Endothelial cell (in vitro differentiated cells): ENCODE data around the gene GPR141. TPM values are rescaled to one million over a fixed set of nuclear protein-coding genes. Genes with fewer than 3 reads are reported as not detected.

ENCODE experiments used
- DNase-seq: peaks from one replicate; pipeline ENCODE4 v3.0.0; 2021; ENCODE audit warnings: low spot score
- H3K27ac Mint-ChIP-seq: one replicate; pipeline ENCODE4 v1.8.0; 2021; ENCODE audit warnings: mixed read lengths, inconsistent platforms; ENCODE audit not compliant: unreplicated experiment
- H3K27me3 Mint-ChIP-seq: one replicate; pipeline ENCODE4 v1.8.0; 2021; ENCODE audit warnings: mild to moderate bottlenecking, moderate library complexity, mixed read lengths, inconsistent platforms; ENCODE audit not compliant: unreplicated experiment
- H3K36me3 Mint-ChIP-seq: one replicate; pipeline ENCODE4 v1.8.0; 2021; ENCODE audit warnings: mild to moderate bottlenecking, low read depth, mixed read lengths, inconsistent platforms; ENCODE audit not compliant: unreplicated experiment
- H3K4me1 Mint-ChIP-seq: one replicate; pipeline ENCODE4 v1.8.0; 2021; ENCODE audit warnings: mild to moderate bottlenecking, mixed read lengths, inconsistent platforms; ENCODE audit not compliant: unreplicated experiment
- H3K4me3 Mint-ChIP-seq: one replicate; pipeline ENCODE4 v1.8.0; 2021; ENCODE audit warnings: mild to moderate bottlenecking, mixed read lengths, inconsistent platforms; ENCODE audit not compliant: unreplicated experiment
- H3K9me3 Mint-ChIP-seq: one replicate; pipeline ENCODE4 v1.8.0; 2021; ENCODE audit warnings: mixed read lengths, inconsistent platforms; ENCODE audit not compliant: unreplicated experiment
- total RNA-seq: library from RNA; stranded (reverse); fragmentation: NEBNext Ultra II Directional; extraction: Animal tissue kit (Norgen Biotek cat#: 25700); gene quantifications from one replicate; pipeline ENCODE4 v1.2.1, GENCODE V29; 2021; ENCODE audit not compliant: unreplicated experiment
- TF ChIP-seq, protein P1 (sequence below): fragments of 200-600 bp; sonication (generic); IDR thresholded peaks from one replicate; pipeline ENCODE4 v1.5.0; 2021; ENCODE audit warnings: antibody characterized with exemption; ENCODE audit not compliant: unreplicated experiment

GPR141 gene
- total RNA-seq, 1 donor from 2014 or later: not detected

DNA sequence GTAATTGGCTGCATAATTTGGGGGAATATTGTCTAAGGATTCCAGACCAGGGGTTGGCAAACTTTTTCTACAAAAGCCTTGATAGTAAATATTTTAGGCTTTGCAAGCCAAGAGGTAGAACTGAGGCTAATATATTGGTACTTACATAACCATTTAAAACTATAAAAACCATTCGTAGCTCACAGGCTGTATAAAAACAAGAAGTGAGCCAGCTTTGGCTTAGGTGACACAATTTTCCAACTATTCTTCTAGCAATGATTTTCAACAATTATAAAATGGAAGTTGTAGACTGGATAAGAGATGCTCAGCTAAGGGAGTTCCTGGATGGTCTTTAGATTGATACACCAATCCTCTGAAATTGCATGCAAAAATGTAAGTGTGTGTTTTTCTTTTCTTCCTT lies 1.4 kb downstream of the GPR141 start:
- TF ChIP-seq, protein P1, sequence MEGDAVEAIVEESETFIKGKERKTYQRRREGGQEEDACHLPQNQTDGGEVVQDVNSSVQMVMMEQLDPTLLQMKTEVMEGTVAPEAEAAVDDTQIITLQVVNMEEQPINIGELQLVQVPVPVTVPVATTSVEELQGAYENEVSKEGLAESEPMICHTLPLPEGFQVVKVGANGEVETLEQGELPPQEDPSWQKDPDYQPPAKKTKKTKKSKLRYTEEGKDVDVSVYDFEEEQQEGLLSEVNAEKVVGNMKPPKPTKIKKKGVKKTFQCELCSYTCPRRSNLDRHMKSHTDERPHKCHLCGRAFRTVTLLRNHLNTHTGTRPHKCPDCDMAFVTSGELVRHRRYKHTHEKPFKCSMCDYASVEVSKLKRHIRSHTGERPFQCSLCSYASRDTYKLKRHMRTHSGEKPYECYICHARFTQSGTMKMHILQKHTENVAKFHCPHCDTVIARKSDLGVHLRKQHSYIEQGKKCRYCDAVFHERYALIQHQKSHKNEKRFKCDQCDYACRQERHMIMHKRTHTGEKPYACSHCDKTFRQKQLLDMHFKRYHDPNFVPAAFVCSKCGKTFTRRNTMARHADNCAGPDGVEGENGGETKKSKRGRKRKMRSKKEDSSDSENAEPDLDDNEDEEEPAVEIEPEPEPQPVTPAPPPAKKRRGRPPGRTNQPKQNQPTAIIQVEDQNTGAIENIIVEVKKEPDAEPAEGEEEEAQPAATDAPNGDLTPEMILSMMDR: no peak
- H3K27ac Mint-ChIP-seq: no peak overlapping the region
- H3K9me3 Mint-ChIP-seq: no peaks in the 10 kb centered on the region
- no peak for DNase-seq
- H3K36me3 Mint-ChIP-seq: no peaks in the 10 kb centered on the region
- H3K27me3 Mint-ChIP-seq: no peaks in the 10 kb centered on the region
- peaks cover 17% of the 10 kb centered on the region for H3K4me1 Mint-ChIP-seq
- no peak overlapping the region for H3K4me3 Mint-ChIP-seq

DNA sequence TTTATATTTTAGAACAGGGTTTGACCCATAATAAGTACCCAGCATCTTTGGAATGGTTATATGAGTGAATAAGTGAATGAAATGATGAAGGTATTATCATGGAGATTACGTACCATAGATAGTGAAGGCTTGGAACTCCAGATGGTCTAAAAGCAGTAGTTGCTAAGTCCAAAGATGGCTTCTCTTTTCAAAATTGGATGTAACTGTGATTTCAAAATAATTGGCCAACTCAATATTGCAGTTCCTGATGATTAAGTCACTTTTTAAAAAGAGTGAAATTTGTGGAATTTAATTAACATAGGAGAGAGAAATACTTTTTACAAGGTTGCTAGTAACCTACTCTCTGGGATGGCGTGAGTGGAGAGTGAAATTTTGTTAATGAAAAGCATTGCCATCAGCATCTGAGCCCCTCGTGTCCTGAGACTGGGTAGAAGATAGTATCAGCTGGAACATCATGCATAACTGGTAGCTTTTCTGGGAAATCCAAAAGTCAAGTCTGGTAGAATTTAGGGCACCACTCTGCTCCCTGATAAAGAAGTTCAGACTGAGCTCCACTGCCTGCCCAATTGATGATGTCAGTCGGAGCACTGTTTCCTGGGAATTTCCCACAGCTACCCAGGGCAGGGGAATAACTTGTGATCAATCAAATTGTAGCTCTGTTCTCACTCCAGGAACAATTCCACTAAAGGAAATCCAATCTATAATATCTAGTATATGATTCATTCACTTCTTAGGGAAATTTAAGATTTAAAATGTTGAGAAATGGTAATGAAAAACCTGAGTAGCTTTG lies 3.2 kb downstream of the GPR141 start:
- H3K4me1 Mint-ChIP-seq: peaks cover 17% of the 10 kb centered on the region
- no peak overlapping the region for H3K27ac Mint-ChIP-seq
- no peaks in the 10 kb centered on the region for H3K9me3 Mint-ChIP-seq
- H3K36me3 Mint-ChIP-seq: no peaks in the 10 kb centered on the region
- no peak overlapping the region for H3K4me3 Mint-ChIP-seq
- DNase-seq: no peak
- no peaks in the 10 kb centered on the region for H3K27me3 Mint-ChIP-seq
- TF ChIP-seq, protein P1: no peak

DNA sequence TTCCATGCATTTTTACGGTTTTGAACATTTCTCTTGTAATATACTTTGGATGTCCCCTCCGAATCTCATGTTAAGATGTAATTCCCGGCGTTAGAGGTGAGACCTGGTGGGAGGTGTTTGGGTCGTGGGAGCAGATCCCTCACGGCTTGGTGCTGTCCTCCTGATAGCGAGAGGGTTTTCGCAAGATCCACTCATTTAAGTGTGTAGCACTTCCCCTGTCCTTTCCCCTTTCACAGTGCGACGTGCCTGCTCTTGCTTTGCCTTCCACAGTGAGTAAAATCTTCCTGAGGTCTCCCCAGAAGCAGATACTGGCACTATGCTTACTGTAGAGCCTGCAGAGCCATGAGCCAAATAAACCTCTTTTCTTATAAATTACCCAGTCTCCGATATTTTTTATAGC lies 6.6 kb downstream of the GPR141 start:
- no peaks in the 10 kb centered on the region for H3K9me3 Mint-ChIP-seq
- no peaks in the 10 kb centered on the region for H3K27me3 Mint-ChIP-seq
- peaks cover 5% of the 10 kb centered on the region for H3K4me1 Mint-ChIP-seq
- TF ChIP-seq, protein P1: no peak
- H3K36me3 Mint-ChIP-seq: no peaks in the 10 kb centered on the region
- DNase-seq: no peak
- H3K4me3 Mint-ChIP-seq: no peak overlapping the region
- H3K27ac Mint-ChIP-seq: no peak overlapping the region

DNA sequence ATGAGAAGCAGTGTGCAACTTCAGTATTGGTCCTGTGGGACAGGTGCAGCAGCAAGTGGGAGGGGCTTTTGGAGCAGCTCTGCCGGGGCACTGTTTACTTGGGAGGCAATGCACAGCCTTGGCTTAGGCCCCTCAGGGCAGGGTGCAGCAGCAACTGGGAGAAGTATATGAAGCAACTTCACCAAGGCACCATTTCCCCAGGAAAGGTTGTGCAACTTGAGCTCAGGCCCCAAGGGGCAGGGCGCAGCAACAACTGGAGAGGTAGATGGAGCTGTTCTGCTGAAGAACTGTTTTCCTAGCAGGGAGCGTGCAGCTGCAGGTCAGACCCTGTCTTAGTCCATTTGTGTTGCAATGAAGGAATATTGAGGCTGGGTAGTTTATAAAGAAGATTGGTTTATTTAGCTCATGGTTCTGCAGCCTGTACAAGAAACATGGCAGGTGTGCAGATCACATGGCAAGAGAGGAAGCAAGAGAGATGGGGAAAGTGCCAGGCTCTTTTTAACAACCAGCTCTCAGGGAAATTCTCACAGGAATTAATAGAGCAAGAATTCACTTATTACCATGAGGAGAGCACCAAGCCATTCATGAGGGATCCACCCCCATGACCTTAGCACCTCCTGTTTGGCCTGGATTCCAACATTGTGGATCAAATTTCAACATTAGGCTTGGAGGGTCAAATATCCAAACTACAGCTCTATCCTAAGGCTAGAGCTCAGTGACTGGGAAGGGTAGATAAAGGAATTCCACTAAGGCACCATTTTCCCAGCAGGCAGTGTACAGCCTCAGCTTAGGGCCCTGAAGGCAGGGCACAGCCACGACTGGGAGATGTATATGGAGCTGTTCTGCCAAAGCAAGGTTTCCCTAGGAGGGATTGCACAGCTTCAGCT lies 10.9 kb downstream of the GPR141 start:
- H3K4me3 Mint-ChIP-seq: no peak overlapping the region
- H3K9me3 Mint-ChIP-seq: no peaks in the 10 kb centered on the region
- peaks cover 3% of the 10 kb centered on the region for H3K4me1 Mint-ChIP-seq
- H3K36me3 Mint-ChIP-seq: no peaks in the 10 kb centered on the region
- DNase-seq: no peak
- H3K27ac Mint-ChIP-seq: peak overlapping the region; percentile 13
- TF ChIP-seq, protein P1: no peak
- no peaks in the 10 kb centered on the region for H3K27me3 Mint-ChIP-seq

DNA sequence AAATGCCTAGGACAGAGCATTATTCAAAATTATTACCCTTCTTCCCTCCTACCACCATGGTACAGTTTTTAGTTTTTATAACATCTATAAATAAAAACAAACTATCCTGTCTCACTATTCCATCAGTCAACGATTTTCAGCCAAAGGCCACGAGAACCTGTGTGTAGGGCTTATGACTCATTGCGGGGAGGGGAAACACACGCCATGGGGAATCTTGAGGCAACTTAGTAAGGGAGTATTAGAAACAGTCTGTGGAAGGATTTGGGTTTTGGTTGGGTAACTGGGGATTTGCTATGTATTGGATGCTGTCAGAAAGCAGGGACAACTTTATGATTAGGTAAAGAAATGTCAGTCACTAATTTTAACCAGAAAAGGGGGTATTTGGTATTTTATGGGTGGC lies 14.7 kb downstream of the GPR141 start:
- H3K4me3 Mint-ChIP-seq: no peak overlapping the region
- DNase-seq: no peak
- H3K27me3 Mint-ChIP-seq: peaks cover 1% of the 10 kb centered on the region
- no peaks in the 10 kb centered on the region for H3K36me3 Mint-ChIP-seq
- H3K4me1 Mint-ChIP-seq: peaks cover 15% of the 10 kb centered on the region
- H3K27ac Mint-ChIP-seq: no peak overlapping the region
- TF ChIP-seq, protein P1: no peak
- no peaks in the 10 kb centered on the region for H3K9me3 Mint-ChIP-seq
